Hepatocyte (in vitro differentiated cells): ENCODE results near the gene CLTRN. TPM values are rescaled to one million over a fixed set of nuclear protein-coding genes. Genes with fewer than 3 reads are reported as not detected.
A peak's percentile ranks its signal among the peaks of the same experiment; 100 is the strongest.

Experiments used
- DNase-seq: peaks from one replicate; pipeline ENCODE4 v3.0.0-alpha.2; 2016; ENCODE audit warnings: low spot score
- H2AFZ ChIP-seq: fragments of 200-600 bp; sonication (generic); 2 replicates; pipeline ENCODE4 v1.6.0; 2016; ENCODE audit warnings: antibody characterized with exemption, mild to moderate bottlenecking
- H3K27ac ChIP-seq: fragments of 200-600 bp; sonication (generic); 2 replicates; pipeline ENCODE4 v1.5.1; 2016; ENCODE audit warnings: mild to moderate bottlenecking
- H3K27me3 ChIP-seq: fragments of 200-600 bp; sonication (generic); 2 replicates; pipeline ENCODE4 v1.6.1; 2016
- H3K36me3 ChIP-seq: fragments of 200-600 bp; sonication (generic); replicated peaks from 2 replicates; pipeline ENCODE4 v1.5.1; 2016; ENCODE audit warnings: low read depth; ENCODE audit not compliant: insufficient read depth
- H3K4me1 ChIP-seq: fragments of 200-600 bp; sonication (generic); 2 replicates; pipeline ENCODE4 v1.5.1; 2016; ENCODE audit warnings: mild to moderate bottlenecking, moderate library complexity; ENCODE audit not compliant: insufficient read depth
- H3K4me2 ChIP-seq: fragments of 200-600 bp; sonication (generic); 2 replicates; pipeline ENCODE4 v1.6.0; 2016
- H3K4me3 ChIP-seq: fragments of 200-600 bp; sonication (generic); 2 replicates; pipeline ENCODE4 v1.5.1; 2016; ENCODE audit warnings: mild to moderate bottlenecking
- H3K79me2 ChIP-seq: fragments of 200-600 bp; sonication (generic); 2 replicates; pipeline ENCODE4 v1.6.0; 2017; ENCODE audit warnings: mild to moderate bottlenecking
- H3K9me2 ChIP-seq: fragments of 200-600 bp; sonication (generic); replicated peaks from 2 replicates; pipeline ENCODE4 v1.6.0; 2017; ENCODE audit warnings: mild to moderate bottlenecking; ENCODE audit not compliant: insufficient read depth
- H3K9me3 ChIP-seq: fragments of 200-600 bp; sonication (generic); 2 replicates; pipeline ENCODE4 v1.5.1; 2016; ENCODE audit warnings: low read depth, mild to moderate bottlenecking
- H4K20me1 ChIP-seq: fragments of 200-600 bp; sonication (generic); 2 replicates; pipeline ENCODE4 v1.6.0; 2016; ENCODE audit warnings: mild to moderate bottlenecking; ENCODE audit not compliant: insufficient read depth, poor library complexity, severe bottlenecking
- EZH2 ChIP-seq: fragments of 200-600 bp; sonication (generic); IDR thresholded peaks from 2 replicates; pipeline ENCODE4 v1.6.1; 2016; ENCODE audit warnings: antibody characterized with exemption, mild to moderate bottlenecking, borderline replicate concordance
- EZH2phosphoT487 ChIP-seq: fragments of 200-600 bp; sonication (generic); IDR thresholded peaks from one replicate; pipeline ENCODE4 v1.6.1; 2018; ENCODE audit warnings: antibody characterized with exemption, mild to moderate bottlenecking, low read depth, moderate library complexity; ENCODE audit not compliant: unreplicated experiment, severe bottlenecking
- WGBS: methylation state at CpG from one replicate; pipeline ENCODE4 v1.1.6; 2016; ENCODE audit warnings: low lambda C conversion rate; ENCODE audit errors: missing lambda C conversion rate; 5-methylcytosine and 5-hydroxymethylcytosine counted together
- polyA plus RNA-seq: library from polyadenylated mRNA; unstranded; fragments of >200 nt; fragmentation: Nextera tagmentation; extraction: Ambion mirVana; gene quantifications from 2 replicates; pipeline ENCODE4 v1.2.1, GENCODE V29; 2016
- total RNA-seq: library from RNA; depleted of rRNA; stranded (reverse); fragments of >200 nt; gene quantifications from 2 replicates; pipeline ENCODE4 v1.2.3, GENCODE V29; 2014
- TF ChIP-seq, protein P1 (sequence below): fragments of 200-600 bp; sonication (generic); IDR thresholded peaks from 2 replicates; pipeline ENCODE4 v1.5.1; 2016; ENCODE audit warnings: antibody characterized with exemption, mild to moderate bottlenecking; ENCODE audit not compliant: poor library complexity

The CLTRN gene
- total and polyA plus RNA-seq, 2 experiments from 2014 or later: 32.6 to 37.4 TPM

DNA sequence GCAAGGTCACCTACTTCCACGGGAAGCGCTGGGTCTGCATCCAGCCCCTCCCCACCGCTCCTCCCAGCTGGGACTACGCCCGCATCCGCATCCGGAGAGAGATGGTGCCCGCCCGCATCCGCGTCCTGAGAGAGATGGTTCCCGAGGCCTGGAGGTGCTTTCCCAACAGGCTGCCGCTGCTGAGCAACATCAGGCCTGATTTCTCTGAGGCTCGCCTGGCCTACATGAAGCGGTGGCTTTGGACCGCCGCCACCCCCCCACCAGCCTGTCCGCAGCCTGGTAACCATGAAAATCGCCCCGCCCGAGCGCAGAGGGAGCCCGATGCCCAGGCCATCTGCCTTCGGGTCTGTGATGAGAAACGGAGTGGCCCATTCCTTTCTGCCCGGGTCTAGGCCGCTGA, 18.1 kb downstream of the CLTRN start:
- Histone ChIP-seq H4K20me1 (no peaks in the 10 kb centered on the region), H3K27me3 (no peaks in the 10 kb centered on the region), H3K4me3 (no peak overlapping the region), H3K4me2 (no peak overlapping the region), H3K9me2 (no peaks in the 10 kb centered on the region), H3K4me1 (no peaks in the 10 kb centered on the region), H3K36me3 (no peaks in the 10 kb centered on the region), H3K79me2 (no peaks in the 10 kb centered on the region), H2AFZ (no peak overlapping the region), H3K27ac (no peak overlapping the region), H3K9me3 (no peaks in the 10 kb centered on the region)
- DNase-seq: no peak
- TF ChIP-seq EZH2phosphoT487 (no peak), EZH2 (no peak)
- TF ChIP-seq, protein P1, sequence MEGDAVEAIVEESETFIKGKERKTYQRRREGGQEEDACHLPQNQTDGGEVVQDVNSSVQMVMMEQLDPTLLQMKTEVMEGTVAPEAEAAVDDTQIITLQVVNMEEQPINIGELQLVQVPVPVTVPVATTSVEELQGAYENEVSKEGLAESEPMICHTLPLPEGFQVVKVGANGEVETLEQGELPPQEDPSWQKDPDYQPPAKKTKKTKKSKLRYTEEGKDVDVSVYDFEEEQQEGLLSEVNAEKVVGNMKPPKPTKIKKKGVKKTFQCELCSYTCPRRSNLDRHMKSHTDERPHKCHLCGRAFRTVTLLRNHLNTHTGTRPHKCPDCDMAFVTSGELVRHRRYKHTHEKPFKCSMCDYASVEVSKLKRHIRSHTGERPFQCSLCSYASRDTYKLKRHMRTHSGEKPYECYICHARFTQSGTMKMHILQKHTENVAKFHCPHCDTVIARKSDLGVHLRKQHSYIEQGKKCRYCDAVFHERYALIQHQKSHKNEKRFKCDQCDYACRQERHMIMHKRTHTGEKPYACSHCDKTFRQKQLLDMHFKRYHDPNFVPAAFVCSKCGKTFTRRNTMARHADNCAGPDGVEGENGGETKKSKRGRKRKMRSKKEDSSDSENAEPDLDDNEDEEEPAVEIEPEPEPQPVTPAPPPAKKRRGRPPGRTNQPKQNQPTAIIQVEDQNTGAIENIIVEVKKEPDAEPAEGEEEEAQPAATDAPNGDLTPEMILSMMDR: no peak
- WGBS: 97% methylated on average over 21 of the region's 27 CpGs

DNA sequence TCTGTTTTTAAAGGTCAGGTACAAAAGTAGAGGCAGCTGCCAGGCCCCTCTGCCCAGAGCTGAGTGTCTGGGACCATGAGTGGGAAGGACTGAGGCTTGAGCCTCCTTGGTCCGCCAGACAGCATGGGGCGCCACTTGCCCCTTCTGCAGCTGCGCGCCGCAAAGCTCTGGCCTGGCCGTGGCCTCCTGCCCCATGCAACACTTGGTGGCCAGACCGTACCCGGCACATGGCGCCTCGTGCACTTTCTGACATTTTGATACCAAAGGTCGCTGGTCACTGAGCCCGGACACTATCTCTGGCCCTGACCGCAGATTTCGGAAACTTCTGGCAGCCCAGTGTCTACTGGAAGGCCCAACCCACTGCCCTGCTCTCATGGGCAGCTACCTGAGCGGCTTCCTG, 18.6 kb downstream of the CLTRN start:
- H2AFZ ChIP-seq: no peak overlapping the region
- WGBS: 93% methylated on average over 12 of the region's 15 CpGs
- H3K27me3 ChIP-seq: no peaks in the 10 kb centered on the region
- no peak overlapping the region for H3K27ac ChIP-seq
- no peaks in the 10 kb centered on the region for H3K9me3 ChIP-seq
- no peak for DNase-seq
- no peaks in the 10 kb centered on the region for H3K4me1 ChIP-seq
- no peaks in the 10 kb centered on the region for H3K36me3 ChIP-seq
- H4K20me1 ChIP-seq: no peaks in the 10 kb centered on the region
- H3K9me2 ChIP-seq: no peaks in the 10 kb centered on the region
- no peak overlapping the region for H3K4me2 ChIP-seq
- H3K79me2 ChIP-seq: no peaks in the 10 kb centered on the region
- H3K4me3 ChIP-seq: no peak overlapping the region
- no peak for TF ChIP-seq EZH2
- TF ChIP-seq, protein P1: no peak
- no peak for TF ChIP-seq EZH2phosphoT487

DNA sequence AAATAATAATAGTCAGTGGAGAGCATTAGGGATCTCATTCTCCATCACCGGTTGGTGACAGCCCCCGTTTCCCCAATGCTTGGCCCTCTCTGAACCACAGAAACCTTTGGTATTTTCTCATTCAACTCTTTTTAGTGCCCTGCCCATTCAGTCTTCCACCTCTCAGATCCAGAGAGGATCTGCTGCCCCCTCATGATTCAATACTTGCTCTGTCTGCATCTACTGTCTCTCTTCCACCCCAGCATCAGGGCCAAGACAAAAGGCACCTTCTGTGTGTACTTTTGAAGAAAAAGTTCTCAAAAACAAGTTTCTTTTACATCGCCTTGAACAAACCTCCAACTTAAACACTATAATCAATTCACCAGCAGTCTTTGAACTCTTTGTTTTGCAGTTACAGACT, 19.3 kb downstream of the CLTRN start:
- Histone ChIP-seq H3K9me2 (no peaks in the 10 kb centered on the region), H3K4me2 (no peak overlapping the region), H4K20me1 (no peaks in the 10 kb centered on the region), H3K79me2 (no peaks in the 10 kb centered on the region), H3K9me3 (no peaks in the 10 kb centered on the region), H3K27ac (no peak overlapping the region), H2AFZ (no peak overlapping the region), H3K4me3 (no peak overlapping the region), H3K36me3 (no peaks in the 10 kb centered on the region), H3K4me1 (no peaks in the 10 kb centered on the region), H3K27me3 (no peaks in the 10 kb centered on the region)
- TF ChIP-seq, protein P1: peak; percentile 16
- no peak for TF ChIP-seq EZH2phosphoT487
- no peak for DNase-seq
- WGBS: 78% methylated on average over 3 of the region's 3 CpGs

DNA sequence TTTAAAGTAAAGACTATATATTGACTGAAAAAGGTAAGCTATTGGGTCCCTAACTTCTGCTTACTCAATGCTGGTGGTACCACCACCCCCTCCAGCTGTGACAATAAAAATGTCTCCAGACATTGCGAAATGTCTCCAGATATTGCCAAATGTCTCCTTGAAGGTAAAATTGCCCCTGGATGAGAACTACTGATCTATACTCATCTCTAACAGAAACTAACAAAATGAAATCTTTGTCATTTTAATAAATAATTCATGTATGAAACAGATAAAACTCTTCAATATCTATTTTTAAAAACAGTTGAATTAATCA, 20.1 kb downstream of the CLTRN start:
- Histone ChIP-seq H3K27ac (no peak overlapping the region), H3K9me2 (no peaks in the 10 kb centered on the region), H3K36me3 (no peaks in the 10 kb centered on the region), H2AFZ (no peak overlapping the region), H3K4me3 (no peak overlapping the region), H3K4me2 (no peak overlapping the region), H3K9me3 (no peaks in the 10 kb centered on the region), H3K79me2 (no peaks in the 10 kb centered on the region), H3K27me3 (no peaks in the 10 kb centered on the region), H4K20me1 (no peaks in the 10 kb centered on the region), H3K4me1 (no peaks in the 10 kb centered on the region)
- DNase-seq: no peak
- 96% methylated on average over 1 of the region's 1 CpG for WGBS
- TF ChIP-seq, protein P1: no peak
- TF ChIP-seq EZH2phosphoT487 (no peak), EZH2 (no peak)
